ENCODE measurements around the gene OGFOD3. TPM values are rescaled to one million over a fixed set of nuclear protein-coding genes. Genes with fewer than 3 reads are reported as not detected.

Gene OGFOD3
- total and polyA plus RNA-seq, 9 of the 15 experiments (the other 6 are each of a cell fraction or from before 2014, with no cell fraction given), result 0.69 to 44.7 (median 18.9) TPM

GRCh38 chr17:82458179-82458884 is 39.9 kb upstream of the OGFOD3 start, which contains the start of gene NARF (continued):
- peak; percentile 39 for TF ChIP-seq SETDB1 (IDR thresholded peaks at IDR 0.05; ENCODE audit: low read length)
- no peak for TF ChIP-seq GATAD2A (IDR thresholded peaks at IDR 0.05)
- TF ChIP-seq GTF3C2 (IDR thresholded peaks at IDR 0.05; ENCODE audit: borderline replicate concordance, extremely low read depth, insufficient read length), result no peak
- TF ChIP-seq BRD9 (IDR thresholded peaks at IDR 0.05; ENCODE audit: low read depth, partially characterized antibody), result no peak
- no peak for TF ChIP-seq XRCC3 (IDR thresholded peaks at IDR 0.05)
- peak; percentile 64; the same call in 1 of the 2 replicates for TF ChIP-seq ELF1 (tag; IDR thresholded peaks at IDR 0.05)
- TF ChIP-seq HMGXB4 (CRISPR knock-in tag; IDR thresholded peaks at IDR 0.05), result no peak
- TF ChIP-seq SMARCA5 (IDR thresholded peaks at IDR 0.05), result no peak
- TF ChIP-seq ZNF696 (CRISPR knock-in tag; conservative IDR thresholded peaks at IDR 0.05), result no peak
- peak; percentile 99 for TF ChIP-seq ZFX (CRISPR knock-in tag; IDR thresholded peaks at IDR 0.05)
- TF ChIP-seq SMARCE1 (IDR thresholded peaks at IDR 0.05), result no peak
- peak; percentile 86; the same call in 1 of the 2 replicates for TF ChIP-seq ZNF511 (CRISPR knock-in tag; IDR thresholded peaks at IDR 0.05)
- no peak for TF ChIP-seq PRMT5 (CRISPR knock-in tag; IDR thresholded peaks at IDR 0.05)
- TF ChIP-seq RBM25 (IDR thresholded peaks at IDR 0.05; ENCODE audit: low read depth, low read length, severe bottlenecking), result peak; percentile 100
- no peak for TF ChIP-seq ZNF282 (CRISPR knock-in tag; IDR thresholded peaks at IDR 0.05)
- no peak for TF ChIP-seq FOXP4 (CRISPR knock-in tag; IDR thresholded peaks at IDR 0.05; ENCODE audit: borderline replicate concordance)
- peak; percentile 82 for TF ChIP-seq CTBP1 (IDR thresholded peaks at IDR 0.05; ENCODE audit: borderline replicate concordance)
- TF ChIP-seq MIER1 (IDR thresholded peaks at IDR 0.05; ENCODE audit: low read depth), result no peak
- 0 out of 2 replicates have a peak, but pooled peaks have one; percentile 56 for TF ChIP-seq SREBF1 (IDR thresholded peaks at IDR 0.05; ENCODE audit: borderline replicate concordance, low read depth, low read length)
- TF ChIP-seq NONO (IDR thresholded peaks at IDR 0.05; ENCODE audit: low read depth in 2 of 2, low read length in 1 of 2), result peak; percentile 72 to 96; a peak in 3 of 4 replicates
- no peak for TF ChIP-seq ZNF384 (IDR thresholded peaks at IDR 0.05; ENCODE audit: low read depth, low read length)
